Hepatocyte (in vitro differentiated cells): ENCODE measurements around the gene RFX4. TPM values are rescaled to one million over a fixed set of nuclear protein-coding genes. Genes with fewer than 3 reads are reported as not detected.

Experiments
- DNase-seq: peaks from one replicate; pipeline ENCODE4 v3.0.0-alpha.2; 2016; ENCODE audit warnings: low spot score
- H2AFZ ChIP-seq: fragments of 200-600 bp; sonication (generic); 2 replicates; pipeline ENCODE4 v1.6.0; 2016; ENCODE audit warnings: antibody characterized with exemption, mild to moderate bottlenecking
- H3K27ac ChIP-seq: fragments of 200-600 bp; sonication (generic); 2 replicates; pipeline ENCODE4 v1.5.1; 2016; ENCODE audit warnings: mild to moderate bottlenecking
- H3K27me3 ChIP-seq: fragments of 200-600 bp; sonication (generic); 2 replicates; pipeline ENCODE4 v1.6.1; 2016
- H3K36me3 ChIP-seq: fragments of 200-600 bp; sonication (generic); replicated peaks from 2 replicates; pipeline ENCODE4 v1.5.1; 2016; ENCODE audit warnings: low read depth; ENCODE audit not compliant: insufficient read depth
- H3K4me1 ChIP-seq: fragments of 200-600 bp; sonication (generic); 2 replicates; pipeline ENCODE4 v1.5.1; 2016; ENCODE audit warnings: mild to moderate bottlenecking, moderate library complexity; ENCODE audit not compliant: insufficient read depth
- H3K4me2 ChIP-seq: fragments of 200-600 bp; sonication (generic); 2 replicates; pipeline ENCODE4 v1.6.0; 2016
- H3K4me3 ChIP-seq: fragments of 200-600 bp; sonication (generic); 2 replicates; pipeline ENCODE4 v1.5.1; 2016; ENCODE audit warnings: mild to moderate bottlenecking
- H3K79me2 ChIP-seq: fragments of 200-600 bp; sonication (generic); 2 replicates; pipeline ENCODE4 v1.6.0; 2017; ENCODE audit warnings: mild to moderate bottlenecking
- H3K9me2 ChIP-seq: fragments of 200-600 bp; sonication (generic); replicated peaks from 2 replicates; pipeline ENCODE4 v1.6.0; 2017; ENCODE audit warnings: mild to moderate bottlenecking; ENCODE audit not compliant: insufficient read depth
- H3K9me3 ChIP-seq: fragments of 200-600 bp; sonication (generic); 2 replicates; pipeline ENCODE4 v1.5.1; 2016; ENCODE audit warnings: low read depth, mild to moderate bottlenecking
- H4K20me1 ChIP-seq: fragments of 200-600 bp; sonication (generic); 2 replicates; pipeline ENCODE4 v1.6.0; 2016; ENCODE audit warnings: mild to moderate bottlenecking; ENCODE audit not compliant: insufficient read depth, poor library complexity, severe bottlenecking
- CTCF ChIP-seq: fragments of 200-600 bp; sonication (generic); IDR thresholded peaks from 2 replicates; pipeline ENCODE4 v1.5.1; 2016; ENCODE audit warnings: antibody characterized with exemption, mild to moderate bottlenecking; ENCODE audit not compliant: poor library complexity
- EZH2 ChIP-seq: fragments of 200-600 bp; sonication (generic); IDR thresholded peaks from 2 replicates; pipeline ENCODE4 v1.6.1; 2016; ENCODE audit warnings: antibody characterized with exemption, mild to moderate bottlenecking, borderline replicate concordance
- EZH2phosphoT487 ChIP-seq: fragments of 200-600 bp; sonication (generic); IDR thresholded peaks from one replicate; pipeline ENCODE4 v1.6.1; 2018; ENCODE audit warnings: antibody characterized with exemption, mild to moderate bottlenecking, low read depth, moderate library complexity; ENCODE audit not compliant: unreplicated experiment, severe bottlenecking
- WGBS: methylation state at CpG from one replicate; pipeline ENCODE4 v1.1.6; 2016; ENCODE audit warnings: low lambda C conversion rate; ENCODE audit errors: missing lambda C conversion rate; 5-methylcytosine and 5-hydroxymethylcytosine counted together
- polyA plus RNA-seq: library from polyadenylated mRNA; unstranded; fragments of >200 nt; fragmentation: Nextera tagmentation; extraction: Ambion mirVana; gene quantifications from 2 replicates; pipeline ENCODE4 v1.2.1, GENCODE V29; 2016
- total RNA-seq: library from RNA; depleted of rRNA; stranded (reverse); fragments of >200 nt; gene quantifications from 2 replicates; pipeline ENCODE4 v1.2.3, GENCODE V29; 2014

Gene RFX4
- total and polyA plus RNA-seq, 2 experiments from 2014 or later: not detected

DNA sequence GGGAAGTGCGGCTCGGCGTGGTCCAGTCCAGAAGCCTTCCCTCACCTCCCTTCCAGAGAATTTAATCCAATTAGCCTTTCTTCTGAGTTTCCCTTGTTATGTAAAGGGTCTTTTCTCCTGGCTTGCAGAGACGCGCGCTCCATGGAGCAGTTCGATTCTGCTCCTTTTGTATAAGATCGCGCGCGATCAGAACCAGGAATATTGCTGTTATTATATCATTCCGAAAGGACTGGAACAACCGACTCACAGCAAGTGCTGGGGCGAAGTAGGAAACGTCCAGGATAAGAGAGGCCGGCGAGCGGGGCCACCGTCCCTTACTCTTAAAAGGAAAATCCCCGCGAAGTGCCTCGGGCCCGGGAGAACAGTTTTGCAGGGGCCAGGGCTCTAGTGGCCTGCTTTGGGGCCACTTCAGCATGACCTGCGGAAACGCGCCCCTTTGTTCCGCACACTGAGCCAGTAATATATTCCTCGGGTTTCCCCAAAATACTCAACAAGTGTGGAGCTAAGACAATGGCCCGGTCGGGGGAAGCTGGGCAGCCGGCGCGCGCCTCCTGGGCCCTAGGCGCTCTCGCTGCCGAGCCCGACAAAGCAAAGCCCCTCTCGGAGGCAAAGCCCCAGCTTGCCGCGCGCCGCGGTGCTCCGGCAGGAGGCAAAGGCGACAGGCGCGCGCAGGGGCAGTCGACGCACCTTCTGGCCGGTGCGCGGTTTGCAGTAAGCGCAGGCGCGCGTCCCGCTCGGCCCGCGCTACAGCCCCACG is 2.9 kb downstream of the RFX4 start:
- Histone ChIP-seq H3K9me2 (no peaks in the 10 kb centered on the region), H3K4me1 (peaks cover 31% of the 10 kb centered on the region), H3K27ac (no peak overlapping the region), H3K4me2 (peak overlapping the region; percentile 79), H4K20me1 (no peaks in the 10 kb centered on the region), H3K27me3 (peaks cover 99% of the 10 kb centered on the region), H3K4me3 (no peak overlapping the region), H2AFZ (peak overlapping the region; percentile 49), H3K36me3 (no peaks in the 10 kb centered on the region), H3K79me2 (no peaks in the 10 kb centered on the region), H3K9me3 (no peaks in the 10 kb centered on the region)
- TF ChIP-seq EZH2: peak; percentile 86
- TF ChIP-seq CTCF: no peak
- TF ChIP-seq EZH2phosphoT487: peak; percentile 71
- peak; percentile 27 for DNase-seq
- whole genome bisulfite sequencing: 1% methylated on average over 61 of the region's 63 CpGs

DNA sequence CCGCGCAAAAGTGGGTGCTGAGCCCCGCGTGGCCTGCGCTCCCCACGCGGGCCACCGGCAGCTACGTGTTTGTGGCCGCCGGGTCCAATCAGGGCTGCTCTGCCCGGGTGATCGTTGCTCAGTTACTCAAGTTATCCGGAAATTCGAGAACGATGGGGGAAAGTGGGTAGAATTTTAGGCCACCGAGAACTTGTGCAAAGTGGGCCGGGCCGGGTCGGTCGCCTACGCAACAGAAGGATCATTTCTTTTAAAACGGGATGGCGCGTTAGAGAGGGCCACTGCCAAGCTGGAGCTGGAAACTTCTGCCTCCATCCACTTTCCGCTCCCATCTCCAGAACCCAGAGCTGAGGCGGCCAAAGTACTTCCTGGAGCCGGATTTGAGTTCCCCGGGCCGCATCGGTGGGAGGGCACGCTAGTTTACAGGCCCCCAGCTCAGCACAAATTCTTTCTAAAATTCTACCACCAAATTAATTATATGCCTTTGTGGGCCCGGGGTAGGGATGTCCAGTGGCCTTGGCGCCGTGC is 3.5 kb downstream of the RFX4 start:
- Histone ChIP-seq H3K27ac (no peak overlapping the region), H3K9me3 (no peaks in the 10 kb centered on the region), H3K4me3 (no peak overlapping the region), H4K20me1 (no peaks in the 10 kb centered on the region), H2AFZ (peak overlapping the region; percentile 49), H3K9me2 (no peaks in the 10 kb centered on the region), H3K4me2 (peak overlapping the region; percentile 79), H3K4me1 (peaks cover 31% of the 10 kb centered on the region), H3K27me3 (peaks cover 97% of the 10 kb centered on the region), H3K79me2 (no peaks in the 10 kb centered on the region), H3K36me3 (no peaks in the 10 kb centered on the region)
- 2% methylated on average over 35 of the region's 35 CpGs for WGBS
- DNase-seq: no peak
- TF ChIP-seq EZH2phosphoT487 (no peak), EZH2 (peak; percentile 10), CTCF (no peak)

DNA sequence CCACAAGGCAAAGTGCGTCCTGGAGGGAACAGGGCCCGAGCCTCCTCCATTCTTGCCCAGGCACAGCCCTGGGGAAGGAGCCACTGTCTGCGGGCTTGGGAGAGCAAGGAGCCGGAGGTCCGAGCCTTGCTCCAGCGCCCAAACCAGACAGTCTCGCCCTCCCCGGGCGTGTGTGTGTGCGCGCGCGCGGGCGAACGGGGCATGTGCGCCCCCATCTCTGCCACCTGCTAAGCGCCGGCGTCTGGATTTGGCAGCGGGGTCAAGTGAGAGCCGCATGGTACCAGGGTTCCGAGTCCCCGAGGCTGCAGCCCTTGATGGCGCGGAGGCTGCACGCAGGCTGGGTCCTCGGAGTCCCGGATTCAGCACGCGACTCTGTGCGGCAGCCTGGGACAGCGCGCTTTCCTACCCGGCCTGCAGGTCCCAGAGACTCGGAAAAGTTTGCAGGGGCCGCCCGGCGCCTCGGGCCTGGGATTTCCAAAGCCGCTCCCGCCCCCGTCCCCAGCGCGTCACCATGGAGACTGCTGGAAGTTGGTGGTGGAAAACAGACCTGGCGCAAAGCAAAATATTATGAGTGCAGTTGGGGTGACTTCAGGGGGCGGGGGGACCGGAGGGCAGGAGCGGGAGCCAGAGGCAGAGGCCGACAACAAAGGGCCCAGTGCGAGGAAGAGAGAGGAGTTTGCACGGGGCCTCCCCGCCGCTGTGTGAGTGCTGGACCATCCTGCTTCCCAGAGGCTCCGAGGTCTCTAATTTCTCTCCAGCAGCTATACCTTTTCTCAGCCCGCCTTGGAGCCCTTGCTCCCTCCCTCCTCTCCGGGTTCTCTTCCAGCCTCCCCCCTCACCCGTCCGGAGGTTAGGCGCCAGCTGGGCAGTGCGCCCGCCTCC is 4.2 kb downstream of the RFX4 start:
- DNase-seq: no peak
- WGBS: 1% methylated on average over 56 of the region's 62 CpGs
- Histone ChIP-seq H4K20me1 (no peaks in the 10 kb centered on the region), H3K9me3 (no peaks in the 10 kb centered on the region), H3K27ac (no peak overlapping the region), H3K27me3 (peaks cover 98% of the 10 kb centered on the region), H3K4me1 (peaks cover 31% of the 10 kb centered on the region), H3K4me2 (peak overlapping the region; percentile 79), H3K4me3 (no peak overlapping the region), H2AFZ (no peak overlapping the region), H3K36me3 (no peaks in the 10 kb centered on the region), H3K9me2 (no peaks in the 10 kb centered on the region), H3K79me2 (no peaks in the 10 kb centered on the region)
- TF ChIP-seq CTCF (no peak), EZH2 (no peak), EZH2phosphoT487 (no peak)
